Activated T-helper 17 cell treated with anti-CD3 and anti-CD28 coated beads, Interleukin-2, amount 50 U/mL, for 72 hours (primary cell): Measurements from ENCODE around the gene CLEC2A. TPM values are rescaled to one million over a fixed set of nuclear protein-coding genes. Genes with fewer than 3 reads are reported as not detected.

ENCODE experiments used
- ATAC-seq: fragments of 150-1000 bp; cut with Tn5 transposase; replicated peaks from 2 replicates; pipeline ENCODE4 v1.10.0; 2021; ENCODE audit warnings: mild to moderate bottlenecking, moderate library complexity
- H3K27ac Mint-ChIP-seq: one replicate; pipeline ENCODE4 v1.8.0; 2022; ENCODE audit warnings: mixed read lengths
- H3K27me3 Mint-ChIP-seq: one replicate; pipeline ENCODE4 v1.8.0; 2022; ENCODE audit warnings: mixed read lengths
- H3K36me3 Mint-ChIP-seq: one replicate; pipeline ENCODE4 v1.8.0; 2022; ENCODE audit warnings: low read depth, mild to moderate bottlenecking, mixed read lengths
- H3K4me1 Mint-ChIP-seq: one replicate; pipeline ENCODE4 v1.8.0; 2022; ENCODE audit warnings: mixed read lengths
- H3K4me3 Mint-ChIP-seq: one replicate; pipeline ENCODE4 v1.8.0; 2022; ENCODE audit warnings: mild to moderate bottlenecking, mixed read lengths
- H3K9me3 Mint-ChIP-seq: one replicate; pipeline ENCODE4 v1.8.0; 2022; ENCODE audit warnings: mixed read lengths
- total RNA-seq, 2 donors: library from RNA; stranded (reverse); gene quantifications; one replicate each; pipeline ENCODE4 v1.2.3, GENCODE V29; 2022

CLEC2A gene
- total RNA-seq, 2 donors from 2014 or later = not detected

DNA sequence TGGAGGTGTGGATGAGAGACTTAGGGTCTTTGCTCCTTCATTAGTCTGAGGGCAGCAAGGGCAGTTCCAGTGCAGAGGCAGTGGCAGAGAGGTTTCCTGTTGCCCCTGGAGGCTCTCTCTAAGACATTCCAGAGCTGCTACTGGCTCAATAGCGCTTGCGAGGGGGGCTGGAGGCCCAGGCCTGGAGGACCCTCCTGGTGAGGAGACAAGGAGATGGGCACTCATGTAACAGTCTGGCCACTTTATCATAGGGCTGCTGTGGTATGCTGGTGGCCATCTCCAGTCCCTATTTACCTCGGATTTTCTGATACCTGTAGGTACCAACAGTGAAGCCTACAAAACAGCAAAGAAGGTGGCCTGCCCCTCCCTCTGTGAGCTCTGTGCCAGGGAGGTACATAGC, 12.7 kb downstream of the CLEC2A start:
- Mint-ChIP-seq H3K27me3 (peaks cover 6% of the 10 kb centered on the region), H3K36me3 (no peaks in the 10 kb centered on the region), H3K4me3 (no peak overlapping the region), H3K9me3 (no peaks in the 10 kb centered on the region), H3K4me1 (no peaks in the 10 kb centered on the region), H3K27ac (no peak overlapping the region)
- no peak for ATAC-seq

DNA sequence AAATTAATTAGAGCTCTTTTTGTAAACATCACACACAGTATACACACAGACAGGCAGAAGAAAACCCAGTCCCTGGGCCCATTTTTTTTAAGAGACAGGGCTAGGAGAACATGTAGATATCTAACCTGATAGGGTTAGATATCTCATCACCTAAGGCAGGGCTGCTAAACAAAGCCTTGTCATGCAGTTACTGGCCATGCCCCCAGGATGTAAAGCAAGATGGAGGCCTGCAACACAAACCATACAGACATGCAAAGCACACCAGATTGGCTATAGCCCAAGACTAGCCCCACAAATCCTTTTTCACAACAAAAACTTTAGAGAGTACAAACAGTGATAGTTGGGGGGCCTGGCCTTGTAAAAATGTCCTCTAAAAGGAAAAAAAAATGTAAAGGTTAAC, 20.5 kb downstream of the CLEC2A start:
- H3K4me1 Mint-ChIP-seq = peaks cover 13% of the 10 kb centered on the region
- ATAC-seq = no peak
- H3K27ac Mint-ChIP-seq = no peak overlapping the region
- no peaks in the 10 kb centered on the region for H3K27me3 Mint-ChIP-seq
- H3K9me3 Mint-ChIP-seq = peaks cover 23% of the 10 kb centered on the region
- H3K36me3 Mint-ChIP-seq = no peaks in the 10 kb centered on the region
- H3K4me3 Mint-ChIP-seq = no peak overlapping the region

DNA sequence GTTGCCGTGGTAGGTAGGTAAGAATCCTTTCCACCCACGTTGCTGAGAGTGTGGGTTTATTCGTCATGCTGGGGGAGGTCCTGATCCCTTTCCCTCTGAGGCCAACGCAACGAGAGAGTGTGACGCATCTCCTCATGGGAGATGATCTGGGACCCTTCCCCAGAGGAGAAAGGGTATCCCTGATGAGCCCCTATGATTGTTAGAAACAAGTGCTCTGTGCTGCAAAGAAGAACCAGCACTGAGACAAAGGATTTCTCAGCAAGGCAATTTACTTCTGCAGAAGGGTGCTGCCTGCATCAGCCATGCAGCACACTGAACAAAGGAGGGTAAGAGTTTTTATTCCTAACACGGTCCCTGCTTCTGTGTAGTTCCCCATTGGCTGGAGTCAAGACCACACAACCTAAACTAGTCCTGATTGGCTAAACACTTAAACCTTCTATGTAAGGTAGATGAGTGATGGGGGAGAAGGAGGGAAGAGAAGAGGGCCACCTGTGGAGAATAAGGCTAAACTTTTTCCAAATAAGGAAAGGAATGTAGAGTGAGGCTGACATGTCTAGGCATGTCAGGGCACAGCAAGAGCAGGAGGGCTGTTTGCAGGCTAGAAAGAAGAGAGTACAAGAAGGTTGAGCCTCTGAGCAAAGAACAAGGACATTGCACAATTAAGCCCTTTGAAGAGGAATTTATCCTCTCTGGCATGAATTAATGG, 21.3 kb downstream of the CLEC2A start:
- H3K36me3 Mint-ChIP-seq = no peaks in the 10 kb centered on the region
- no peak for ATAC-seq
- no peaks in the 10 kb centered on the region for H3K27me3 Mint-ChIP-seq
- no peak overlapping the region for H3K4me3 Mint-ChIP-seq
- H3K9me3 Mint-ChIP-seq = peaks cover 23% of the 10 kb centered on the region
- H3K27ac Mint-ChIP-seq = peak overlapping the region; percentile 34
- peaks cover 17% of the 10 kb centered on the region for H3K4me1 Mint-ChIP-seq

DNA sequence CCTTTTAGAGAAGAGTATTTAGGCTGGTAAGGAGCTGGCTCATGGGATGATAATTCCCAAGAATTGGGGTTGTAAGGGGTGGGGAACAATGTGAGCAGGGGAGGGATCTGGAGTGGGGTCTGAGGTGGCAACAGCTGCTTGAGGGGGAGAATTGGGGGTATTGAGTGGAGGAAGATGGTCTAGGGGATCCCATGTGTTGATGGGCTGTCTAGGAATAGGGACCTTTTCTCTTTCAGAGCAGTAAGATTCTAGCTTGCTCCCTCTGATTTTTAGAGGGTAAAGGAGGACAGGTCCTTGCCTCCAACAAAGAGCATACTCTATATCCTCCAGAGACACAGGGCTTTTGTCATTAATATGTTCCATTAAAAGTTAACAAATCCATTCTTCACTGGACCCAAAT, 22.4 kb downstream of the CLEC2A start:
- no peak for ATAC-seq
- H3K27ac Mint-ChIP-seq = peak overlapping the region; percentile 26
- H3K36me3 Mint-ChIP-seq = no peaks in the 10 kb centered on the region
- no peaks in the 10 kb centered on the region for H3K27me3 Mint-ChIP-seq
- H3K9me3 Mint-ChIP-seq = peaks cover 23% of the 10 kb centered on the region
- H3K4me1 Mint-ChIP-seq = peaks cover 17% of the 10 kb centered on the region
- no peak overlapping the region for H3K4me3 Mint-ChIP-seq

DNA sequence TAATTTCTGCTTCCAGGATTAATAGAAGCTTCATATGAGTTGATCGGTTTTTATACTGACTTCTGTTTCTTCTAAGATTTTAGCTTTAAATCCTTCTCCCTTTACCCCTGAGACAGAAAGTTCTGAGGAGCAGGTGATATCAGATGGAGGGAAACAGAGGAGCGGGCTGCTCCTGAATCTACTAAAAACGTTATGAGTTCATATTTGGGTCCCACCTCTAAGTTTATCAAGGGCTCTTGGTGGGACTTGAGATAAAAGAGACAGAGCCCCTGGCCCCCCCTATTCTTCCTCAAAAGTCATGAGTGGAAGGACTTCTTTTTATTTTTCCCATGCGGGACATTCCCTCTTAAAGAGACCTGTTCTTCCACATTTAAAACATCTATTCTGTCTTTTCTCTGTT, 23.8 kb downstream of the CLEC2A start:
- H3K27ac Mint-ChIP-seq = no peak overlapping the region
- peaks cover 17% of the 10 kb centered on the region for H3K4me1 Mint-ChIP-seq
- no peaks in the 10 kb centered on the region for H3K36me3 Mint-ChIP-seq
- H3K4me3 Mint-ChIP-seq = no peak overlapping the region
- H3K9me3 Mint-ChIP-seq = peaks cover 23% of the 10 kb centered on the region
- no peak for ATAC-seq
- no peaks in the 10 kb centered on the region for H3K27me3 Mint-ChIP-seq

DNA sequence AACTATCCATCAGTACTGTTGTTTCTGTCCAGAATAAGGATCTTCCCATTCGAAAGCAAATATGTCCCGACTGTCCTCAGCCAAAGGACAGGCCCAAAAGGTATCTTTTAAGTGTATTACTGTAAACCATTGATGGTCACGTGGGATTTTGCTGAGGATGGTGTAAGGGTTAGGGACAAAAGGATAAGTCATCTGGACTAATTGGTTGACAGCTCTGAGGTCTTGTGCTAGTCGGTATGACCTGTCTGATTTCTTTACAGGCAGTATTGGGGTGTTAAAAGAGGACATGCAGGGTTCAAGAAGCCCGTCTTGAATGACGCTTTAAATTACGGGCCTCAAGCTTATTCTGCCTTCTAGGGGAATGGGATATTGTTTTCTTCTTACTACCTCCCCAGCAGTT, 24.4 kb downstream of the CLEC2A start:
- H3K36me3 Mint-ChIP-seq = no peaks in the 10 kb centered on the region
- H3K27ac Mint-ChIP-seq = peak overlapping the region; percentile 8
- ATAC-seq = no peak
- no peaks in the 10 kb centered on the region for H3K27me3 Mint-ChIP-seq
- H3K4me3 Mint-ChIP-seq = no peak overlapping the region
- H3K4me1 Mint-ChIP-seq = peaks cover 17% of the 10 kb centered on the region
- peaks cover 25% of the 10 kb centered on the region for H3K9me3 Mint-ChIP-seq

DNA sequence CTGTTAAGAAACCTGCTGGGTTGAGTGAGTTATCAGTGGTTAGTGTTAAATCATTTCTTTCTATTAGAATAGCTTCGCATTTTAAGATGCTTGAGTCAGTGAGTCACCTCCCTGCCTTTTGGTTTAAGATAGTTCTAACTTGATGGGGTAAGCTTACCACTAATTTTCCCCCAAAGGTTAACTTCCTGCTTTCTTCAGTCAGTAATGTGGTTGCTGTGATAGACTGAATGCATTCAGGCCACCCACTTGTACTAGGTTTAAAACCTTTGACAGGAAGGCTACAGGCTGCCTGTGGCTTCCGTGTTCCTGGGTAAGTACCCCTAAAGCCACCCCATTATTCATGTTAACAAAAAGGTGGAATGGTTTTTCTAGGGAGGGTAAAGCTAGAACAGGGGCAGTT, 25.3 kb downstream of the CLEC2A start:
- Mint-ChIP-seq H3K9me3 (peaks cover 28% of the 10 kb centered on the region), H3K27me3 (no peaks in the 10 kb centered on the region), H3K27ac (peak overlapping the region; percentile 8), H3K4me3 (peak overlapping the region; percentile 33), H3K36me3 (no peaks in the 10 kb centered on the region), H3K4me1 (peaks cover 17% of the 10 kb centered on the region)
- peak; percentile 98 for ATAC-seq

DNA sequence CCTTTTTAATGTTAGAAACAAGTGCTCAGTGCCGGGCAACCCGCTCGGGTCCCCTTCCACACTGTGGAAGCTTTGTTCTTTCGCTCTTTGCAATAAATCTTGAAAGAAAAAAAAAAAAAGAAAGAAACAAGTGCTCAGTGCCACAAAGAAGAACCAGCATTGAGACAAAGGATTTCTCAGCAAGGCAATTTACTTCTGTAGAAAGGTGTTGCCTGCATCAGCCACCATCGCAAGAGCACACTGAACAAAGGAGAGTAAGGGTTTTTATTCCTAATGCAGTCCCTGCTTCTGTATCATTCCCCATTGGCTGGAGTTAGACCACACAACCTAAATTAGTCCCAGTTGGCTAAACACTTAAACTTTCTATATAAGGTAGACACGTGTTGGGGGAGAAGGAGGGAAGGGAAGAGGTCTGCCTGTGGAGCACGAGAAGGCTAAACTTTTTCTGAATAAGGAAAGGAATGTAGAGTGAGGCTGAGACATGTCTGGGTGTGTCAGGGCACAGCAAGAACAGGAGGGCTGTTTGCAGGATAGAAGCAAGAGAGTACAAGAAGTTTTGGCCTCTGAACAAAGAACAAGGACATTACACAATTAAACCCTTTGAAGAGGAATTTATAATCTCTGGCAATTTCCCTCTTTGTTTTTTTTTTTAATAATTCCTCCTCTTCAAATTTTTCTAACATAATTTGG, 29.5 kb downstream of the CLEC2A start:
- Mint-ChIP-seq H3K4me1 (peaks cover 14% of the 10 kb centered on the region), H3K27ac (no peak overlapping the region), H3K9me3 (peaks cover 5% of the 10 kb centered on the region), H3K27me3 (peaks cover 3% of the 10 kb centered on the region), H3K4me3 (no peak overlapping the region), H3K36me3 (no peaks in the 10 kb centered on the region)
- no peak for ATAC-seq

DNA sequence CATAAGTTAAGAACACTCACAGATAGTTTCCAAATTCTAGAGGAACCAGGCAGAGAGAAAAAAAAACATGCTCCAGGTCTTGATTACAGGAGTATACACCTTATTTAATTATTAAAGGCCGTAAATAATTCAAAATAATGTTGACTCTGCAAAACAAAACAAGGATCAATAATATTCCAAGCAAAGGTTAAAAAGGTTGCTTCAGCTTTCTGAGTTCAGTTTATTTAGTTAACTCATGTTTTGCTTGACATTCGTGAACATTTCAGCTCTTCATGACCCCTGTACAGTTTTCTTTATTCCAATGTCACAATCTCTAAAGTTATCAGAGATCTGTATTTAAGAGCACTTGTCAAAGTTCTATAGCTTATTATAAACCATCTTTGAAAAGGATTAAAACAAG, 31.2 kb downstream of the CLEC2A start:
- peaks cover 3% of the 10 kb centered on the region for H3K27me3 Mint-ChIP-seq
- no peak for ATAC-seq
- no peaks in the 10 kb centered on the region for H3K36me3 Mint-ChIP-seq
- H3K4me1 Mint-ChIP-seq = no peaks in the 10 kb centered on the region
- no peak overlapping the region for H3K4me3 Mint-ChIP-seq
- H3K9me3 Mint-ChIP-seq = peaks cover 5% of the 10 kb centered on the region
- no peak overlapping the region for H3K27ac Mint-ChIP-seq

DNA sequence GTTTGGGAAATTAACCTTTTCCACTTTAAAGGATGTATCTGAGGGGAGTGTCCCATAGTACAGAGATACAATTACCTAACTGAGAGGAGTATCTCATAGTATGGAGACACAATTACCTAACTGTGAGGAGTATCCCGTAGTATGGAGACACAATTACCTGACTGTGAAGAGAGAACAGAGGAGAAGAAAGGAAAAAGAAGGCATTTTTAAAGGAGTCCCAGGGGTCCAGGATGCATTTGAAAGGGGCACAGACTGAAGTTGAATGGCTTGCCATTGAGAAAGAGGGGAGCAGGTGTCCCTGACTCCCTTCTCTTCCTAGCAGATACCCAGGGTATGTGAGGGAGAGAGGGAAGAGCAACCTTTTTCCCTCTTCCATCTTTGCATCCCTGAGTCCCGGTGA, 33.0 kb downstream of the CLEC2A start:
- H3K4me3 Mint-ChIP-seq = no peak overlapping the region
- no peaks in the 10 kb centered on the region for H3K4me1 Mint-ChIP-seq
- peaks cover 5% of the 10 kb centered on the region for H3K9me3 Mint-ChIP-seq
- peaks cover 3% of the 10 kb centered on the region for H3K27me3 Mint-ChIP-seq
- H3K27ac Mint-ChIP-seq = no peak overlapping the region
- no peak for ATAC-seq
- H3K36me3 Mint-ChIP-seq = no peaks in the 10 kb centered on the region

DNA sequence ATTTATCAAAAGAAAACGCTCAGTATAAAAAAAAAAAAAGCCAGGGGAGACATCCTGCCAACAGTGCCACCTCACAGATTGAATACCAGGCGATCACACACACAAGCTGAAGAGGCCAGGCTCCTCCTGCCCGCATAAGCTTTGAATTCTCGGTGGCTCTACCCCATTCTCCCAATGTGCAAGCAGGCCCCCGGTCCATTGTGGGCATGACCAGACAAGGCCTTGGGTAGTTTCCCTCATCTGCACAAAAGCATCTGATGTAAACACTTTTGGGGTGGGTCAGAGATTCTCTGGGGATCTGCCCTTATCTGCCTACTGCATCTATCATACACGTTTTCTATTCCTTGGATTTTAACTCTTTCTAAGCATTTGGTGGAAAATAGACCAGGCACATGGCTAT, 34.6 kb downstream of the CLEC2A start:
- H3K36me3 Mint-ChIP-seq = no peaks in the 10 kb centered on the region
- H3K9me3 Mint-ChIP-seq = peaks cover under 1% of the 10 kb centered on the region
- no peaks in the 10 kb centered on the region for H3K4me1 Mint-ChIP-seq
- no peak for ATAC-seq
- H3K27ac Mint-ChIP-seq = no peak overlapping the region
- no peak overlapping the region for H3K4me3 Mint-ChIP-seq
- peaks cover 3% of the 10 kb centered on the region for H3K27me3 Mint-ChIP-seq

DNA sequence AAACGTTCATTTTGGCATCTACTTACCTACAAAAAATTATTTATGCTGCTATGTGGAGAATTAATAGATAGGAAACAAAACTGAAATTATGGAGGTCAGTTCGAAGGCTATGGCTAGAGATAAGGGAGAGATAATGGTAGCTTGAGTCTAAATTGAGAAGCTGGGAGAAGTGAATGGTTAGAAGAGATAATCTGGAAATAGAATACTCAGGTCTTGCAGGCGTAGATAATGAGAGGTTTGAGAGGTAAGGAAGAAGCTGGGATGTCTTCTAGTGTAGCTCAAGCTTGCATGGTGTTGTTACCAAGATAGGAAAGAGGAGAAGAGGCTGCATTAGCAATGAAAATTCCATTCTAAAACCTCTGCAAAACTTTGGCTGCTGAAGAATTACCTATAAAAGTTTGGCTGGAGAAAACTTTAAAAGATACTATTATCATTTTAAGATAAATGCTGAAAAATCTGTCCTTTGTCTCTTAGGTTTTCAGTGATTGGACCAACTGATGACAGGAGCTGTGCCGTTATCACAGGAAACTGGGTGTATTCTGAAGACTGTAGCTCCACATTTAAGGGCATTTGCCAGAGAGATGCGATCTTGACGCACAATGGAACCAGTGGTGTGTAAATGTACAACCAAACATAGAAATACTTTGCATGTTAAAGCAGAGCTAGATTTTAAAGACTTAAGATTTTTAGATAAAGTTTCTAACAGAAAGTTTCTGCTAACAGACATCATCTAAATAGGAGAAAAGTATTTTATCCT, 36.8 kb downstream of the CLEC2A start:
- Mint-ChIP-seq H3K4me1 (no peaks in the 10 kb centered on the region), H3K36me3 (no peaks in the 10 kb centered on the region), H3K9me3 (no peaks in the 10 kb centered on the region), H3K27me3 (peaks cover 3% of the 10 kb centered on the region), H3K27ac (no peak overlapping the region), H3K4me3 (no peak overlapping the region)
- no peak for ATAC-seq

DNA sequence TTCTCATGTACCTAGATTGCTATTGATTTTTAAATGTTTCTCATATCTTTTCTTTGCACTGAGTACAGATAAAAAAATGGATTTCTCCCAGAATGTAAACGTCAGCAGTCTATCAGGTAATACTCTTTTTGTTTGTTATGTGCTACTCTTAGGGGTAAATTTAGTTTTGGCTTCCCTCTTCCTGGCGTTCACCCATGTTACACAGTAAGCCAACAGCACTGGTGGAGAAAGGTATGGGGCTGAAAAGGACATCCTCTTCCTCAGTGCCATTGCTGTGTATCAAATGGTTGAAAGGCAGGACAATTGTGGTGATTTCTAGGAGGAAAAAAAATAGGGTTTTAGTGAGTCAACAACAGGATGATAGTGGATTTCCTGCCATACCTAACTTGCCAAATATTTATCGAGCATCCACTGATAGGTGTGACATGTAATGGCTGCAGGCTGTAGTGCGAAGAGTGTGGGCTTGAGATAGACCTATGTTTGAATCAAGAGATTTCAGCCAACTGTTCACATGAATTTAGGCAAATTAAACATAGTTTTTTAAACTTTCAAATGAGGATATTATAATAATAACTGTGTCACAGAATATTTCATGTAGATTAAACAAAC, 43.4 kb downstream of the CLEC2A start:
- H3K4me3 Mint-ChIP-seq = no peak overlapping the region
- H3K4me1 Mint-ChIP-seq = no peaks in the 10 kb centered on the region
- H3K9me3 Mint-ChIP-seq = no peaks in the 10 kb centered on the region
- no peak overlapping the region for H3K27ac Mint-ChIP-seq
- no peaks in the 10 kb centered on the region for H3K27me3 Mint-ChIP-seq
- no peaks in the 10 kb centered on the region for H3K36me3 Mint-ChIP-seq
- no peak for ATAC-seq

DNA sequence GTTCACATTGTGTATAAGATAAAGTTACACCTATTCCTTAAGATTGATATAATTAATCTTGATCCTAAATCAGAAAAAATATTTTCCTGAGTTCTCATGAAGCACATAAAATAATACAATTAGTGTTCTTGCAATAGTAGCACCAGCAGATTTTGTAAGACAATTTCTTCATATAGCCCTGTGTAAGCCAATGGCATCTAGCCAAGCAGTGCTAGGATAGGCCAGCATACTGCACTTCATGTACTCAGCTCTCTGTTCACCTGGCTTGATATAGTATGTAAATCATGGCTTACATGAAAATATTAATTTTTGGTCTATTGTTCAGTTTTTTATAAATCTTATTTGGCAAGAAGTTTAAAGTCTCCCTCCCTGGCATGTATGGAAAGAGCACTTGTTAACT, 49.0 kb downstream of the CLEC2A start:
- no peak overlapping the region for H3K27ac Mint-ChIP-seq
- ATAC-seq = no peak
- H3K27me3 Mint-ChIP-seq = no peaks in the 10 kb centered on the region
- H3K36me3 Mint-ChIP-seq = no peaks in the 10 kb centered on the region
- H3K4me1 Mint-ChIP-seq = no peaks in the 10 kb centered on the region
- H3K4me3 Mint-ChIP-seq = no peak overlapping the region
- H3K9me3 Mint-ChIP-seq = no peaks in the 10 kb centered on the region
